GM19328 (cell line): ENCODE data around the gene KHNYN.

Source experiments
- ATAC-seq: cut with Tn5 transposase; IDR thresholded peaks from one replicate; pipeline ENCODE4 v1.9.1; 2021; ENCODE audit warnings: mild to moderate bottlenecking, moderate library complexity; ENCODE audit not compliant: unreplicated experiment

The KHNYN gene

DNA sequence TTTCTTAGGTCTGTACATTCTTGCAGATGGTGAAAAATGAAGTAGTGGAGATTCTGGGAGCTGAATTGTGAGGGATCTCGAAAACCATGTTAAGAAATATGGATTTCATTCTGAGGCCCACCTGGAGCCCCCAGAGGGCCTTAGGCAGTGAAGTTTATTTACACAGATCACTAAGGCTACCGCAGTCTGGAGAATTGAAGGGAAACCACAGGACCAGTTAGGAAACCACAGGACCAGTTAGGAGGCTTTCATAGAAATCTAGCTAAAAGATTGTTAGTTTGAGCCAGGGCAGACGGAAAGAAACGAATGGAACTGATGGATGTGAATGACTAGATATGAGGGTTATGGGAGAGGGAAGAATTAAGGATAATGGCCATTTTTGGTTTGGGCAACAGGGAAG lies 7.5 kb upstream of the KHNYN start:
- ATAC-seq: no peak

DNA sequence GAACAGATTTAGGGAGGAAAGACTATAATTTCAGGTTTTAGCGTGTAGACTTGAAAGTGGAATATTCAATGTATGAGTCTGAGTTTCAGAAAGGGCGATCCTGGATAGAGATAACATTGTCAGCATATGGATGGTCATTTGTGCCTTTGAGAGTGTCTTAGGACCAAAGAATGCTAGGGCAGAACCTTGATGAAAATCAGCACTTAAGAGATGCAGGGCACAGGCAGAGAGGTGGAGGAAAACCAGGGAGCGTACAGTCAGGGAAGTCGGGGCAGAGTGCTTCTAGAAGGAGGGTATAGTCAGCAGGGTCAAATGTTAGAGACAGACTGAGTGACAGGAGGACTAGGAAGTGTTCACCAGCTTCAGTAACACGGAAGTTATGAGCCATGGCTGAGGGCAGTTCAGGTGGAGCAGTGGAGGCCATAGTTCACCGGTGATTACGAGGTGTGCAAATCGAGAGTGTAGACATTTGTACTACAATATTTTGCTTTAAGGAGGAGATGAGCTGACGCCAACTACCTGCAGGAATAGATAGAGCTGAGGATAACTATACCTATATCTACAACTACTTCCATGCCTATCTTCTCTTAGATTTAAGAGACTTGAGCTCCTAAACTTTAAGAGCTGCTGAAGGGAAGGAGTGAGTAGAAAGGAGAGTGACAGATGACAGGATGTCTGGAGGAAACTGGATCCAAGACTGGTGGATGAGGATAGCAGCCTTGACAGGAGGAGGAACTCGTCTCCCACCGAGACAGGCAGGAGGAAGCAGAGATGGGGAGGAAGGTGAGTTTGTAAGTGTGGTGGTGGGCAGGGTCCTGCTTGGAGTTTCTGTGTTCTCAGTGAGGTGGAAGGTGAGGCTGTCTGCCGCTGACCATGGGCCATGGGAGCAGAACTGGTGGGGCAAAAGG lies 6.8 kb upstream of the KHNYN start:
- no peak for ATAC-seq

DNA sequence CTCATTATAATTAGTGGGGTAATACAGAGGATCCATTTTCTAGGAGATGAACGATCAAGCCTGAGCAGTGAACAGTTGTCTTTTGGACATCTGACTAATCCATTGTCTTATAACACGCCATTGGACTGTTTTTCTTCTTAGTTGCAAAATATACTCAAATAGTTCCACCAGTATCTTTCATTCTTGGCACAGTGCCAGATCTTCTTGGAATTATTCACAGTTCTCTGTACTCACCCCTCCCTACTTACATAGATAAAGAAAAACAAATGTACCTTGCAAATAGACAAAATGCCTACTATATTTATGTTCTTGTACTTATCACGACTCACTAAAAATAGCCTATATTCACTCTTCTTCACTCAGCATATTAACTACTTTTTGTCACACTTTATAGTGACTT lies 4.0 kb upstream of the KHNYN start:
- no peak for ATAC-seq

DNA sequence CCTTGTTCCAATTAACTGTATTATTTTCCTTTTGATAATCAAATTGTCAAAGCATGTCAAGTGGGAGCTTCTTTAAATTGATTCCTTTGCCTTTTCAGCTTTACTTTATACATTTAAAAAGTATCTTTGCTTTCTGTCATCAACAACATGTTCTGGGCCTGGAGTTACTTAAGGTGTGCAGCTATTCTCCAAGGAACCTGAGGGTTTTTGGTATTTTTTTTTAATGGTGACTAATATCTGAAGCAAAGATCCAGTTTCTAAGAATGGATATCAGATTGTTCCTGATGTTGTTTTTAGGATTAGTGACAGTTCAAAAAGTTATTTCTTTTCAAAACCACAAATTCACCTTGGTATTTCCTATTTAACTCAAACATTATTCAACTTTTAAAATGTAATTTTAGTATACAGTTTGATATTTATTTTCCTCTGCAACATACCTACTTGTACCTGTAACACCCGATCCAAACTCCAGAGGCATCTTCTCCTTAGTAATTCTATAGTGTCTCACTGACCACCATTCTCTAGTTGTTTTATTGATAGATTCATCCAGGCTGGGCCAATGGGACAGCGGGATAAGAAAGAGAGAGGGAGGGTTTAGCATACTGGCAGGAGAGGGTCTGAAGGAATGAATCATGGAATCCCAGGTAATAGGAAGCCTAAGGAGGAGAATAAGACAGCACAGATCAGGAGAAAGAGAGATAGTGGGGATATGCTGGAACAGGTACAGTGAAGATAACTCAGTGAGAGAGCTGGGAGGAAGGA lies 3.4 kb upstream of the KHNYN start:
- no peak for ATAC-seq

DNA sequence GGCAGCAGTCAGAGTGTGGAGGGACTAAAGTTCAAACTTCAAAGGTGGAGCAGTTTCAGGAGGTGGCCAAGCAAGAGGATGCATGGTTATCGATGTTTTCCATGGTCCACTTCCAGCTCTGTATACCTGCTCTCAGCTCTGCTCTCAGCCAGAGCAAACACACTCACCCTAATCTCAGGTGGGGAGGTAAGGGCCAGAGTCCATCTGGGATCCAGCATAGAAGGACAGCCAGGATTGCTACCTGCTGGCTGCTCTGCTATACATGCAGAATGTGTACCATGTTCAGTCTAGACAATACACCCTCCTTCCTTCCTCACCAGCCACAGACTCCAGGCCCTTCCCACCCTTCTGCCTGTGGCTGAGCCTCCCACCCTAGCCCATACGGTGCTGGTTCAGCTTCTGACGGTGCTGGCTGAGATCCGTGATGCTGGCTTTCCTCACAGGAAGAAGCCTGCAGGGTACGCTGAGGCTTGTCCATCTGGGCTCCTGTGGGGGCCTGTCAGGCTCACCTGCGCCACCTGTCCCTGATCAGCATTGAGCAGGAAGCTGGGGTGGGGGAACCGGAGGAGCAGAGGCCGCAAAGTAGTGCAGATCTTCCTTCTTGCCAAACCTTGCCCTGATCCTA lies 2.7 kb upstream of the KHNYN start:
- no peak for ATAC-seq

DNA sequence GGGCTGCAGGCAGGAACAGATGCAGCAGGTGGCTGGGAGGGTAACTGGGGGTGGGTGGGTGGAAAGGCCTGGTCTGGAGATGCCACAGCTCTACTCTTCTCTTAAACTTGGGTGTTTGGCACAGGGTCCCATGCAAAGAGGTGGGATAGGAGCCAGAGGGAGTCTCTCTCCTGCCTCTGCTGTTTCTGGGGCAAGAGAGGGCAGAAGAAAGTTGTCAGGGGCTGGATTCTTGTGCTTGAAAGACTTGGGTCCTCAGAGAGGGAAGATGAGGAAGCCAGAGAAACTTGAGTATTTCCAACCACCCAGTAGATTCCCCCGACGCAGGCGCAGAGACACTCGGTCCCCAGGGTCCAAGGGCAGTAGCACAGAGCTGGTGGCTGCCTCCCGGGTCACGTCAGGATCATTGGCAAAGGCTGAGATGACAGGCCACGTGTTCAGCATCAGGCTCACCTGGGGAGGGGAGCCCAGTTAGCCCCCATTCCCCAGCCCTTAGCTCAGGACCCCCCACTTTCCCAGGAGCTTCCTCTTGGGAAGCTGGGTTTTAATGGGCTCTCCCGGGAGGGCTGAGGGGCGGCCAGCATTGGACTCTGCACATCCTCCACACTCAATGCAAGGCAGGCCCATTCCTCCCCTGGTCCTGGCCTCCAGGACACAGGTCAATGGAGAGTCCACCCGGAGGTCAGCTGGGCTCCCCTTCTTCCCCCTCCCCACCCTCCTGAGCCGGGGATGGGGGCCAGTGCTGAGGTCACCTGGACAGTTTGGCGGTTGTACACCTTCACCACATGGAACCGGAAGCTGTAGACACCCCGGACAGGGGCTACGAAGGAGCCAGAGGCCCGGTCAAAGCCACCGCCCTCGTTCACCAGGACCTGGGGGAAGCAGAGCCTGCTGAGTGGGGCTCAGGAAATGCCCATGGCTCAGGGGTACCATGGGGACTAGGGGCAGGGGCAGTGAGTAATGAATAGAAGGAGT lies 1.9 kb upstream of the KHNYN start:
- no peak for ATAC-seq

DNA sequence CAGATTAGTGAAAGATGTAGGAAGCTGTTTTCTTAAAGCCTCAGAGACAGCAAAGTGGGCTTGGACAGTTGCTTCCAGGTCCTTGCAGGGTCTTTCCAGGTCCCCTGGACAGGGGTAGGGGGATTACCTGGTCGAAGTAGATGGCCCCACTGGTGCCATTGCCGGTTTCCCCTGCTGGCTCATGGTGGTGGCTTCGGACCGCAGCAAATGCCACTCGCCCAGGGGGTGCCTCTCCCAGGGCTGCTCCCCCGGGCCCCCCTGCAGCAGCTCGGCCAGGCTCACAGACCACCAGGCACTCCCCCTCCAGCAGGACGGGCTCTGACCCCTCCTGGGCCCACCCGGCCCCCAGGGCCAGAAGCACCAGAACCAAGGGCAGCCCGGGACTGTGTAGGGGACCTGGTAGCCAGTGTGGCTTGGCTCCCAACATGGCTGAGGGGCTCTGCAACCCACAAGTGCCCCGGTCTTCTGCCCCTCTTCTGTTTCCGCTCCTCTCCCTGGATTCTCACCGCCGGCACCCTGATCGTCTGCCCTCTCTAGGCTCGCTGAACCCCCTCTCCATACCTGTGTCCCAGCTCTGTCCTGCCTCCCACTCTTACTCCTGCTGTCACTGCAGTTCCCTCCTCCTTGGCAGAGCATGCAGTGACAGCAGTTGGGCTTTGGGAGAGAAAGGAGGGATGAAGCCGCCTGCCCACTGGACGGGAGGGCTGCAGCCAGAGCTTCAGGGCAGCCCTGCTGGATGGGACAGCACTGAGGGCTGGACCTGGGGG lies 943 bp upstream of the KHNYN start:
- no peak for ATAC-seq

DNA sequence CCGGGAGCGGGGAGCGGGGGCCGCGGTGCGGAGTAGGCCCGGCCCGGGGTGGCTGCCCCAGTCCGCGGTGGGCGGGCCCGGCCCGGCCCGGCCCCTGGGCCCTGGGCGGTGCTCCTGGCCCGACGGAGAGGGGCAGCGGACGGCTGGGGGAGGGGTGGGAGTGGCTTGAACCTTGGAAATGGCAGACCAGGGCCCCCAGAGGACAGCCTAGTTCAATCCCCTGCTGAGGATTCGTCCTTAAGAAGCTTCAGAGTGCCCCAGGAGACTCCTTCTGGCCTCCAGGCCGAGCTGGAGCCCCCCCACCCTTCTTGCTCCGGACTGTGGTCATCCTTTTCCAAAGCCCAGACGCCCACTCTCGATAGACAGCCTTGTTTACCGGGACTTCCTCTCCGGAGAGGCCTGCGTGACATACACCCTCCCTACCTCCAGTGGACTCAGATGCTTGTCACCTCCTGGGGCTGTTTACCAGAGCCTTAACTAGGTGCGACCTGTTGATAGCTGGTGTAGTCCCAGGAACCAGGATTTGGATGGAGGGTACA lies 458 bp downstream of the KHNYN start:
- peak; percentile 63 for ATAC-seq

DNA sequence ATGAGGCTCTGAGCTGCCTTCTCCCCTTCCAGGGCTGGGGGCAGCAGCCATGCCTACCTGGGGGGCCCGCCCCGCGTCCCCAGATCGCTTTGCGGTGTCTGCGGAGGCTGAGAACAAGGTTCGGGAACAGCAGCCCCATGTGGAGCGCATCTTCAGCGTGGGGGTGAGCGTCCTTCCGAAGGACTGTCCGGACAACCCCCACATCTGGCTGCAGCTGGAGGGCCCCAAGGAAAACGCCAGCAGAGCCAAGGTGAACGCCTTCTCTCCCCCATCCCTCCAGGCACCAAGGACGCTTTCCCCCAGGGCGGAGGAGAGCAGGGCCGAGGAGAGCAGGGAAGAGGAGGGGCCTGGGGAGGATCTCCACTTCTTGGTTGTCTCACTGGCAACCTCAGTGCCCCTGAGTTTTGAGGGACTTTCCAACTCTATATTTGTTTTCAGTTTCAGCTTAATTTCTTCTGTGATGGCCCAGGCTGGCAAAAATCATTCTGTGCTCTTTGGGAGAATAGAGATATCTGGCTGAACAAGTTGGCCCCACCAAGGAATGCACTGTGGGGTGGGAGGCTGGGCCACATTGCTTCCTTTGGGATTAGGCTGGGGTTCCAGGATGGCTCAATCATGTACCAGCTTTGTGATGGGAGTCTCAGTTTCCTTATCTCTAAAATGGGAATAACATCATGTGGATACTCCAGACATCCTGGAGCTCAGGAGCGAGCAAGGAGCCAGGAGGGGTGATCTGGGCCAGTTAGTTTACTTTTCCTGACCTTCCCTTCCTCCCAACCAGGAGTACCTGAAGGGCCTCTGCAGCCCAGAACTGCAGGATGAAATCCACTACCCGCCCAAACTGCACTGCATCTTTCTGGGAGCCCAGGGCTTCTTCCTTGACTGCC lies 1.2 kb downstream of the KHNYN start:
- no peak for ATAC-seq

DNA sequence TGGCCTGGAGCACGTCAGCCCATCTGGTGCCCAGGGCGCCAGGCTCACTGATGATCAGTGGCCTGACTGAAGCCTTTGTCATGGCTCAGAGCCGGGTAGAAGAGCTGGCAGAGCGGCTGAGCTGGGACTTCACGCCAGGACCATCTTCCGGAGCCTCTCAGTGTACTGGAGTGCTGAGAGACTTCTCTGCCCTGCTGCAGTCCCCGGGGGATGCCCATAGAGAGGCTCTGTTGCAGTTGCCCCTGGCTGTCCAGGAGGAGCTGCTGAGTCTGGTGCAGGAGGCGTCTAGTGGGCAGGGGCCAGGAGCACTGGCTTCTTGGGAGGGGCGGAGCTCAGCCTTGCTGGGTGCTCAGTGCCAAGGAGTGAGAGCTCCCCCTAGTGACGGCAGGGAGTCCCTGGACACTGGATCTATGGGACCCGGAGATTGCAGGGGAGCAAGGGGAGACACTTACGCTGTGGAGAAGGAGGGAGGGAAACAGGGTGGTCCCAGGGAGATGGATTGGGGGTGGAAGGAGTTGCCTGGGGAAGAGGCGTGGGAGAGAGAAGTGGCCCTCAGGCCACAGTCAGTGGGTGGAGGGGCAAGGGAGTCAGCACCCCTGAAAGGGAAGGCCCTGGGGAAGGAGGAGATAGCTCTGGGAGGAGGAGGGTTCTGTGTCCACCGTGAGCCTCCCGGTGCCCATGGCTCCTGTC lies 2.0 kb downstream of the KHNYN start:
- peak; percentile 44 for ATAC-seq

DNA sequence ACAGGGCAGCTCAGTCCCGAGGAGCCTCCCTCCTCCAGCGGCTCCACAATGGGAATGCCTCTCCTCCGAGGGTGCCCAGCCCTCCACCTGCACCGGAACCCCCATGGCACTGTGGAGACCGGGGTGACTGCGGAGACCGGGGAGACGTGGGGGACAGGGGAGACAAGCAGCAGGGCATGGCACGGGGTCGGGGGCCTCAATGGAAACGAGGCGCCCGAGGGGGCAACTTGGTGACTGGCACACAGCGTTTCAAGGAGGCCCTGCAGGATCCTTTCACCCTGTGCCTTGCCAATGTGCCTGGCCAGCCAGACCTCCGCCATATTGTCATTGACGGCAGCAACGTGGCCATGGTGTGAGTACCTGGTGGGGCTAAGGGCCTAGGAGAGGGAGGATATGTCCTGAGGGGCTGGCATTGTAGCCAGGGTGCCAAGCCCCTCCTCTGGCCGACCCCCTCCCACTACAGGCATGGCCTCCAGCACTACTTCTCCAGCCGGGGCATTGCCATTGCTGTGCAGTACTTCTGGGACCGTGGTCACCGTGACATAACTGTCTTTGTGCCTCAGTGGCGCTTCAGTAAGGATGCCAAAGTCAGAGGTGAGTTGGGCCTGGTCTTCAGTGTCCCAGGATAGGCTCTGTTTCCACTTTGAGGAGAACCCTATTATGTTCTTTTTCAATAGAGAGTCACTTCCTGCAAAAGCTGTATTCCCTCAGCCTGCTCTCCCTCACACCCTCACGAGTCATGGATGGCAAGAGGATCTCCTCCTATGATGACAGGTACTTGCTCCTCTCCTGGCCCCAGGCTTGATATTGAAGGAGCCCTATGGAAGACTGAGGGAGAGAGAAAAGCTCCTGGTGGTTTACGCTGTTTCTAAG lies 2.7 kb downstream of the KHNYN start:
- no peak for ATAC-seq

DNA sequence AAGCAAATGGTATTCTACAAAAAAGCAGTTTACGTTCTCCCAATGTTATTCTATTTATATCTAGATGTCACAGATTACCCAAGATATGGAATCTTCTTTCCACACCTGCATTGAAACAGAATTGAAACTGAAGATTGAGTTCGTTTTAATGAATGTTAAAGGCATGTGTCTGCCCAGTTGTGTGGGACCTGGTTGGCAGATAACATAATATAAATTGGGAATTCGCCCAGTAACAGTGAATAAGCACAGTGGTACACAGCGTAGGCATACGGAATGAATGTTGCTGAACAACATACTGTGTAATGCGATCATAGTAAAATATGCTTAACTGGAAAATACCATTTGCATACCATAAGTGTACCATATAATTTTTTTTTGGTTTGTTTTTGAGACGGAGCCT lies 4.3 kb downstream of the KHNYN start:
- ATAC-seq: no peak

DNA sequence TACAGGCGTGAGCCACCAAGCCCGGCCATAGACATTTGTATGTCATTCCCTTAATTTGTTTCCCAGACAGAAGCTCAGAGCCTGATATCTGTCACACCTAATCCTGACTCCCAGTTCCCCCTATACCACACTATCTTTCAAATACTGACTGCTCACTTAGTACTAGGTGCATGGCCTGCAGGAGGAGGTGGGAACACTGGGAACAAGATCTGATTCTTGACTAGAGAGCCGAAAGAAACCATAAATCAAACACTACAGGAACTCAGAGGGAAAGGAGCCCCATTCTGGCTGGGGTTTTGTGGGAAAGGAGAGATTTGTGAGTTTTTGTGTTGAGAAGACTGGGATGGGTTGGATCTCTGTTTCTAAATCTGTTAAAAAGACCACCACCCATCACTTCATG lies 4.9 kb downstream of the KHNYN start:
- no peak for ATAC-seq

DNA sequence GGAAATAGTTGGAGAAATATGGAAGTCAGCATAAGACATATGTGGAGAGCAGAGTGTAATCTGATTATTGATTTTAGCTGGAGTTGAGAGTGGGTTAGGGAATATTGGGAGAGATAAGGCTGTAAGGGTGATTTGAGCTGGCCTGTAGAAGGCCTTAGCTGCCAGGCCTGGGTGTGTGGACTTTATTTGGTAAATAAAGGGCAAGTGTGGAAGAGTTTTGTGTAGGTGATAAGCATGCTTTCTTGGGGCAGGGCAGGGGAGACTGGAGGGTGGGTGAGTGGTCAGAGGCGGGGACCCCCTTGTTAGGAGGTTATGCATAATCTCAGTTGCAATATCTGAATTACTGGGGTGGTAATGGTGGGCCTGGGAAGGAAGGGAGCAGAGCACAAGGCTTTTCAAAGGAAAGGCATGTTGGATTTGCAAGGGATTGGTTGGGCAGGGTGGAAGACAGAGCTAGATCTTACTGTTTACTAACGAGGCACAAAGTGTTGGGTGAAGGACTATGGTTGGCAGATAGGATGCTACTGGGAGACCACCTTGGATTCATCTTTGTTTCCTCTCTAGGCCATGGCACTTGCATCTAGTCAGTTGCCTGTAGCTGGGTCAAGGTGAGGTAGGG lies 5.5 kb downstream of the KHNYN start:
- no peak for ATAC-seq

DNA sequence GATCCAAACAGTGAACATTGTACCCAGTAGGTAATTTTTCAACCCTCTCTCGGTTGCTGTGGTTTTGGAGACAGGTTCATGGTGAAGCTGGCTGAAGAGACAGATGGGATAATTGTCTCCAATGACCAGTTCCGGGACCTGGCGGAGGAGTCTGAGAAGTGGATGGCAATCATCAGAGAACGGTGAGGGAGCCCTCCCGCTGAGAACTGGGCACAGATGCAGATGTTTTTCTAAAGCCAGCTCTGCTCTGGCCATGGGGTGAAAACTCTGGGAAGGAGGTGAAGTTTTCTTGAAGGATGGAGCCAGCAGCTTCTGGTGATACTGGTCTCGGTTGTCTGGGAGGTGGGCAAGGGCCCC lies 6.2 kb downstream of the KHNYN start:
- no peak for ATAC-seq

DNA sequence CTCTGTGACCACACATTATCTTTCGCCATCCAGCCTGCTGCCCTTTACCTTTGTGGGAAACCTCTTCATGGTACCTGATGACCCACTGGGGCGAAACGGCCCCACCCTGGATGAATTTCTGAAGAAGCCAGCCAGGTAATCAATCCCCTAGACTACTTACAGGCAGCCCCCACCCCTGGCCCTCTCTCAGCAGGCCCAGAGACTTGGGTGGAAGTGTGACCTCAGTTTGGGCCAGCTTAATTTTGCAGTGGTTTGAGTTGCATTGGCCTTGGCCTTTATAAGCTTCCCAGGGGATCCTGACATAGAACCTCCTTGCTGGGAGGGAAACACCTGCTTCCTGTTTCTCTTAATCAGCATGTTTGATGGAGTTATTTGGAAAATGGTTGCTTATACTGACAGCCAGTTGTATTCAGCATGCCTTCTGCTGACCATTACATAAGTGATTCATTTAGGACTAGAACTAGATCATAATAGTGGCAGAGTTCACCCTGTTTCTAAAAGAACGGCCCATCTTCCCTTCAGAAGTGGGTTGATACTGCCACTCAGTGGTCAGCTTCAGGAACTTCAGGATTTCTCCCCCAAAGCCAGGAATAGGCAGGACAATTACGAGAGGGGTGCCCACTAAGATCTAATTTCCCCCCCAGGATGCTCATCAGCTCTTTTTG lies 6.7 kb downstream of the KHNYN start:
- no peak for ATAC-seq
